ENCODE measurements around the gene KBTBD8.

The KBTBD8 gene

GRCh38 chr3:67009716-67010115 lies 11.6 kb downstream of the KBTBD8 start:
- no peak overlapping the region for H4K12ac ChIP-seq (ENCODE audit: low read depth, low read length)
- H3K23ac ChIP-seq (ENCODE audit: low read length), result no peak overlapping the region
- H3K9me3 ChIP-seq (ENCODE audit: insufficient read depth, low read depth, low read length), result no peaks in the 10 kb centered on the region
- H2BK5ac ChIP-seq (ENCODE audit: low read depth, low read length, poor library complexity), result no peak overlapping the region
- H2BK120ac ChIP-seq (ENCODE audit: insufficient read depth, low read length, poor library complexity), result no peak overlapping the region
- no peak overlapping the region for H3K4me3 ChIP-seq (ENCODE audit: low read depth, low read length)
- no CpG with 5 or more reads among the region's 3 CpGs for WGBS (ENCODE audit: extremely low coverage, insufficient coverage, insufficient read length)
- DNase-seq, result no peak
- H3K14ac ChIP-seq (ENCODE audit: low read length), result no peak overlapping the region
- no peak overlapping the region for H3K27ac ChIP-seq (ENCODE audit: low read depth, low read length)
- no peaks in the 10 kb centered on the region for H3K79me2 ChIP-seq (ENCODE audit: control insufficient read depth, insufficient read depth, low read length, poor library complexity)
- no peak overlapping the region for H3K4me2 ChIP-seq (ENCODE audit: low read length)
- no peaks in the 10 kb centered on the region for H3K36me3 ChIP-seq (ENCODE audit: control insufficient read depth in 1 of 2, insufficient read depth in 2 of 2, low read length in 2 of 2)
- H2AK5ac ChIP-seq (ENCODE audit: low read length), result no peak overlapping the region
- no peak overlapping the region for H2BK12ac ChIP-seq (ENCODE audit: low read length)
- no peak overlapping the region for H3K18ac ChIP-seq (ENCODE audit: low read length)
- no peaks in the 10 kb centered on the region for H3K4me1 ChIP-seq (ENCODE audit: control insufficient read depth in 1 of 2, insufficient read depth in 2 of 2, low read length in 2 of 2)
- no peak overlapping the region for H4K8ac ChIP-seq (ENCODE audit: low read depth, low read length)
- no peaks in the 10 kb centered on the region for H3K27me3 ChIP-seq (ENCODE audit: insufficient read depth, low read length)
- no peak overlapping the region for H2AFZ ChIP-seq (ENCODE audit: insufficient read depth, low read length, poor library complexity)
- H3K9ac ChIP-seq (ENCODE audit: low read length), result no peak overlapping the region
- H3K79me1 ChIP-seq (ENCODE audit: low read length), result no peaks in the 10 kb centered on the region
- no peak overlapping the region for H3K4ac ChIP-seq (ENCODE audit: low read depth, low read length)
- H4K91ac ChIP-seq (ENCODE audit: low read depth, low read length), result no peak overlapping the region

GRCh38 chr3:67011414-67012131 lies 13.5 kb downstream of the KBTBD8 start:
- H4K91ac ChIP-seq (ENCODE audit: low read depth, low read length), result no peak overlapping the region
- DNase-seq, result no peak
- H2AK5ac ChIP-seq (ENCODE audit: low read length), result no peak overlapping the region
- H2BK5ac ChIP-seq (ENCODE audit: low read depth, low read length, poor library complexity), result no peak overlapping the region
- no peak overlapping the region for H3K27ac ChIP-seq (ENCODE audit: low read depth, low read length)
- H3K23ac ChIP-seq (ENCODE audit: low read length), result no peak overlapping the region
- H3K4ac ChIP-seq (ENCODE audit: low read depth, low read length), result no peak overlapping the region
- no peaks in the 10 kb centered on the region for H3K9me3 ChIP-seq (ENCODE audit: insufficient read depth, low read depth, low read length)
- no peak overlapping the region for H2BK120ac ChIP-seq (ENCODE audit: insufficient read depth, low read length, poor library complexity)
- H2AFZ ChIP-seq (ENCODE audit: insufficient read depth, low read length, poor library complexity), result no peak overlapping the region
- no peak overlapping the region for H3K4me2 ChIP-seq (ENCODE audit: low read length)
- no peak overlapping the region for H3K9ac ChIP-seq (ENCODE audit: low read length)
- no peaks in the 10 kb centered on the region for H3K4me1 ChIP-seq (ENCODE audit: control insufficient read depth in 1 of 2, insufficient read depth in 2 of 2, low read length in 2 of 2)
- H3K4me3 ChIP-seq (ENCODE audit: low read depth, low read length), result no peak overlapping the region
- H3K14ac ChIP-seq (ENCODE audit: low read length), result no peak overlapping the region
- H3K27me3 ChIP-seq (ENCODE audit: insufficient read depth, low read length), result no peaks in the 10 kb centered on the region
- no peak overlapping the region for H2BK12ac ChIP-seq (ENCODE audit: low read length)
- H3K36me3 ChIP-seq (ENCODE audit: control insufficient read depth in 1 of 2, insufficient read depth in 2 of 2, low read length in 2 of 2), result no peaks in the 10 kb centered on the region
- H4K12ac ChIP-seq (ENCODE audit: low read depth, low read length), result no peak overlapping the region
- no CpG with 5 or more reads among the region's 6 CpGs for WGBS (ENCODE audit: extremely low coverage, insufficient coverage, insufficient read length)
- H3K79me1 ChIP-seq (ENCODE audit: low read length), result no peaks in the 10 kb centered on the region
- H4K8ac ChIP-seq (ENCODE audit: low read depth, low read length), result no peak overlapping the region
- no peaks in the 10 kb centered on the region for H3K79me2 ChIP-seq (ENCODE audit: control insufficient read depth, insufficient read depth, low read length, poor library complexity)
- H3K18ac ChIP-seq (ENCODE audit: low read length), result no peak overlapping the region

- H2AK5ac ChIP-seq (ENCODE audit: low read length), result no peak overlapping the region
- no peak overlapping the region for H3K4ac ChIP-seq (ENCODE audit: low read depth, low read length)
- no peaks in the 10 kb centered on the region for H3K79me1 ChIP-seq (ENCODE audit: low read length)
- peaks cover 3% of the 10 kb centered on the region in 2 experiments for H3K4me1 ChIP-seq (ENCODE audit: control insufficient read depth in 1 of 2, insufficient read depth in 2 of 2, low read length in 2 of 2)
- no CpG with 5 or more reads among the region's 6 CpGs for WGBS (ENCODE audit: extremely low coverage, insufficient coverage, insufficient read length)
- no peak overlapping the region for H3K14ac ChIP-seq (ENCODE audit: low read length)
- H3K27ac ChIP-seq (ENCODE audit: low read depth, low read length), result no peak overlapping the region
- no peak overlapping the region for H4K8ac ChIP-seq (ENCODE audit: low read depth, low read length)
- no peak overlapping the region for H2BK5ac ChIP-seq (ENCODE audit: low read depth, low read length, poor library complexity)
- H3K36me3 ChIP-seq (ENCODE audit: control insufficient read depth in 1 of 2, insufficient read depth in 2 of 2, low read length in 2 of 2), result no peaks in the 10 kb centered on the region
- no peak overlapping the region for H3K4me2 ChIP-seq (ENCODE audit: low read length)
- H2AFZ ChIP-seq (ENCODE audit: insufficient read depth, low read length, poor library complexity), result no peak overlapping the region
- H3K9ac ChIP-seq (ENCODE audit: low read length), result no peak overlapping the region
- no peak overlapping the region for H3K18ac ChIP-seq (ENCODE audit: low read length)
- no peak overlapping the region for H2BK120ac ChIP-seq (ENCODE audit: insufficient read depth, low read length, poor library complexity)
- H3K23ac ChIP-seq (ENCODE audit: low read length), result no peak overlapping the region
- H4K91ac ChIP-seq (ENCODE audit: low read depth, low read length), result no peak overlapping the region
- no peak for DNase-seq
- no peak overlapping the region for H3K4me3 ChIP-seq (ENCODE audit: low read depth, low read length)
- no peaks in the 10 kb centered on the region for H3K9me3 ChIP-seq (ENCODE audit: insufficient read depth, low read depth, low read length)
- H2BK12ac ChIP-seq (ENCODE audit: low read length), result no peak overlapping the region
- no peak overlapping the region for H4K12ac ChIP-seq (ENCODE audit: low read depth, low read length)
- no peaks in the 10 kb centered on the region for H3K79me2 ChIP-seq (ENCODE audit: control insufficient read depth, insufficient read depth, low read length, poor library complexity)
- H3K27me3 ChIP-seq (ENCODE audit: insufficient read depth, low read length), result no peaks in the 10 kb centered on the region
These were observed 14.5 kb downstream of the KBTBD8 start for GRCh38 chr3:67012564-67012963.

GRCh38 chr3:67015702-67016484 lies 17.8 kb downstream of the KBTBD8 start:
- H3K36me3 ChIP-seq (ENCODE audit: control insufficient read depth in 1 of 2, insufficient read depth in 2 of 2, low read length in 2 of 2), result no peaks in the 10 kb centered on the region
- WGBS (ENCODE audit: extremely low coverage, insufficient coverage, insufficient read length), result no CpG with 5 or more reads among the region's 8 CpGs
- no peak overlapping the region for H2BK120ac ChIP-seq (ENCODE audit: insufficient read depth, low read length, poor library complexity)
- H3K9ac ChIP-seq (ENCODE audit: low read length), result no peak overlapping the region
- H3K18ac ChIP-seq (ENCODE audit: low read length), result no peak overlapping the region
- H4K91ac ChIP-seq (ENCODE audit: low read depth, low read length), result no peak overlapping the region
- DNase-seq, result peak; percentile 17 to 65
- no peak overlapping the region for H3K4ac ChIP-seq (ENCODE audit: low read depth, low read length)
- no peak overlapping the region for H2BK5ac ChIP-seq (ENCODE audit: low read depth, low read length, poor library complexity)
- no peak overlapping the region for H3K4me2 ChIP-seq (ENCODE audit: low read length)
- no peak overlapping the region for H2BK12ac ChIP-seq (ENCODE audit: low read length)
- no peak overlapping the region for H3K23ac ChIP-seq (ENCODE audit: low read length)
- no peak overlapping the region for H3K14ac ChIP-seq (ENCODE audit: low read length)
- no peak overlapping the region for H2AFZ ChIP-seq (ENCODE audit: insufficient read depth, low read length, poor library complexity)
- H4K8ac ChIP-seq (ENCODE audit: low read depth, low read length), result no peak overlapping the region
- no peak overlapping the region for H2AK5ac ChIP-seq (ENCODE audit: low read length)
- H3K27ac ChIP-seq (ENCODE audit: low read depth, low read length), result no peak overlapping the region
- H3K4me3 ChIP-seq (ENCODE audit: low read depth, low read length), result no peak overlapping the region
- no peaks in the 10 kb centered on the region for H3K79me2 ChIP-seq (ENCODE audit: control insufficient read depth, insufficient read depth, low read length, poor library complexity)
- no peak overlapping the region for H4K12ac ChIP-seq (ENCODE audit: low read depth, low read length)
- no peaks in the 10 kb centered on the region for H3K9me3 ChIP-seq (ENCODE audit: insufficient read depth, low read depth, low read length)
- H3K79me1 ChIP-seq (ENCODE audit: low read length), result no peaks in the 10 kb centered on the region
- peaks cover 3% of the 10 kb centered on the region in 2 experiments for H3K4me1 ChIP-seq (ENCODE audit: control insufficient read depth in 1 of 2, insufficient read depth in 2 of 2, low read length in 2 of 2)
- no peaks in the 10 kb centered on the region for H3K27me3 ChIP-seq (ENCODE audit: insufficient read depth, low read length)
